HK-2 (cell line): ENCODE measurements around the gene AGRN.
"Not testable (repeated sequence)": the region's sequence is repeated elsewhere in the genome, so short reads cannot be mapped to it uniquely, and the experiment has no call there.

Experiments used
- DNase-seq: peaks from one replicate; pipeline ENCODE4 v3.0.0-alpha.2; 2018; ENCODE audit not compliant: unreplicated experiment

AGRN gene

DNA sequence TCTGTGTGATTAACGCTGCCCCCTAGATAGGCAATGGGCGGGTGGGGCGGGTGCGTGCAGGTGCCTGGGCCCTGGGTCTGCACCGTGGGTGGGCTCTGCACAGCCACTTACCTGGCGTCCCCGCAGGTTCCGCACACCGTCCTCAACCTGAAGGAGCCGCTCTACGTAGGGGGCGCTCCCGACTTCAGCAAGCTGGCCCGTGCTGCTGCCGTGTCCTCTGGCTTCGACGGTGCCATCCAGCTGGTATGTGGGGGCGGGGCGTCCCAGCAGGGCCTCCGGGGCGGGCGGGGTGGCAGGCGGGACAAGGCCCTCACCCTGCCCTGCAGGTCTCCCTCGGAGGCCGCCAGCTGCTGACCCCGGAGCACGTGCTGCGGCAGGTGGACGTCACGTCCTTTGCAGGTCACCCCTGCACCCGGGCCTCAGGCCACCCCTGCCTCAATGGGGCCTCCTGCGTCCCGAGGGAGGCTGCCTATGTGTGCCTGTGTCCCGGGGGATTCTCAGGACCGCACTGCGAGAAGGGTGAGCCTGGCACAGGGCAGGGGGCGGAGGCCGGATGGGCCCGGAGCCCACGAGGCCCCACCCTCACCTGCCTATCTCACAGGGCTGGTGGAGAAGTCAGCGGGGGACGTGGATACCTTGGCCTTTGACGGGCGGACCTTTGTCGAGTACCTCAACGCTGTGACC is 31.3 kb downstream of the AGRN start:
- DNase-seq = no peak

DNA sequence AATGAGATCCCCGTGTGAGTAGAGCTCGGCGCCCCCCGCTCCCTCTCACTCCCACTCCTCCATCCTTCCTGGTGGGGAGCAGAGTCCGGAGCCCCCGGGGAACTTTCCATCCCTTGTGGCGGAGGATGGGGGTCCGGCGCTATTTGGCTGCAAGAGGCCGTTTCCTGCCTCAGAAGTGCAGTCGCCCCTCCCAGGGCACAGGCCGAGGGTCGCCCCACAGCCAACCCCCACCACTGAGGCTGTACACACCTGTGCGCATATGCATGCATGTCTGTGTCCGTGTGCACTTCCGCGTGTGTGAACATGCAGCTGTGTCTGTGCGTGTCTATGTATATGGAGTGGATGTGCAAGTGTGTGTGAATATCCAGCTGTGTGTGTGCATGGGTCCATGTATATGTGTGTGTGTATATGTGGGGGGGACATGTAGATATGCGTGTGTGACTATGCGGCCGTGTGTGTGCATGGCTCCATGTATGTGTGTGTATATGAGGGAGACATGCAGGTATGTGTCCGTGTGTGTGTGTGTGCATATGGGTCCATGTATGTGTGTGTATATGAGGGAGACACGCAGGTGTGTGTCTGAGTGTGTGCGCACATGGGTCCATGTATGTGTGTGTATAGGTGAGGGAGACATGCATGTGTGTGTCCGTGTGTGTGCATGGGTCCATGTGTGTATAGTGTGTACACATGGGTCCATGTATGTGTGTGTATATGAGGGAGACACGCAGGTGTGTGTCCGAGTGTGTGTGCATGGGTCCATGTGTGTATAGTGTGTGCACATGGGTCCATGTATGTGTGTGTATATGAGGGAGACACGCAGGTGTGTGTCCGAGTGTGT is 32.3 kb downstream of the AGRN start:
- no peak for DNase-seq

DNA sequence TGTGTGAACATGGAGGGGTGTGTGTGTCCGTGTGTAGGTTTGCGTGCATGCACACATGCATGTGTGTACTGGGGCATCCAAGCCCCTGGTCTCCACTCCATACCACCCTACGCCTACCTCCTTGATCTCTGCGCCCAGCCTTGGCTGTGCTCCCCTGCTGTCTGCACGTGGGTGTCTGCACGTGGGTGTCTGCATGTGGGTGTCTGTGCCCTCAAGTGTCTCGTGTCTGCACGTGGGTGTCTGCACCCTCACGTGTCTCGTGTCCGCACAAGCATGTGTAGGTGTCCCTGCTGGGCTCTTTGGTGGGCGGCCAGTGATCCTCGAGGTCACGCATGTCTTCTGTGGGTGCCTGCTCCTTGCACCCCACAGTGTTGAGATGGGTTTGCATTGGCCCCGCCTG is 33.1 kb downstream of the AGRN start:
- no peak for DNase-seq

DNA sequence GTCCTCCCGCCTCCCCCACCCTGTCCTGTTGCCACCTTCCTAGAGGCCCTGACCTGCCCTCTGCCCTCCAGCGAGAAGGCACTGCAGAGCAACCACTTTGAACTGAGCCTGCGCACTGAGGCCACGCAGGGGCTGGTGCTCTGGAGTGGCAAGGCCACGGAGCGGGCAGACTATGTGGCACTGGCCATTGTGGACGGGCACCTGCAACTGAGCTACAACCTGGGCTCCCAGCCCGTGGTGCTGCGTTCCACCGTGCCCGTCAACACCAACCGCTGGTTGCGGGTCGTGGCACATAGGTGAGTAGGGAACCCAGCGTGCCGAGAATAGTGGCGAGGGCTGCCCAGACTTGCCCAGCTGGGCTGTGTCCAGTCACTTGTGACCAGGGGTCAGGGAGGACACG is 33.8 kb downstream of the AGRN start:
- no peak for DNase-seq

DNA sequence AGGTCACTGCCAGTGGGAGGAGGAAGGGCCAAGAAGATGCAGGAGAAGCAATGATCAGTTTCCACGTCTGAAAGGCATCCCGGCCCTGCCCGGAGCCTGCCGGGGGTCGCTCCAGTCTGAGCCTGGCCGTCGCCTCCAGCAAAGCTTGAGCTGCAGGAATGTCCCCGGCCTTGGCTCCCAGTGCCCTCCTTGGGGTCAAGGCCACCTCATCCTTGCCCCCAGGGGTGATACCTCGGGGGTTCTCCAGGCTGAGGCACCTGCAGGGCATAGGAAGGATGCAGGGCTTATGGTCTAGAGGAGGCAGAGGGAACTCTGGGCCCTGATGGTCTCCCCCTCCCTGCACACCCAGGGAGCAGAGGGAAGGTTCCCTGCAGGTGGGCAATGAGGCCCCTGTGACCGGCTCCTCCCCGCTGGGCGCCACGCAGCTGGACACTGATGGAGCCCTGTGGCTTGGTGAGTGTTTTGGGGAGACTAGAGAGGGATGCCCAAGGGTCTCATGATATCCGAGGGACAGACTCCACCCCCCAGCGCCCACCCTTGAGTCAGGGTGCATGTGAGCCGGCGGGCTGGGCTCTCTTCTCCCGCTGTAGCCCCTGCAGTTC is 34.3 kb downstream of the AGRN start:
- no peak for DNase-seq

DNA sequence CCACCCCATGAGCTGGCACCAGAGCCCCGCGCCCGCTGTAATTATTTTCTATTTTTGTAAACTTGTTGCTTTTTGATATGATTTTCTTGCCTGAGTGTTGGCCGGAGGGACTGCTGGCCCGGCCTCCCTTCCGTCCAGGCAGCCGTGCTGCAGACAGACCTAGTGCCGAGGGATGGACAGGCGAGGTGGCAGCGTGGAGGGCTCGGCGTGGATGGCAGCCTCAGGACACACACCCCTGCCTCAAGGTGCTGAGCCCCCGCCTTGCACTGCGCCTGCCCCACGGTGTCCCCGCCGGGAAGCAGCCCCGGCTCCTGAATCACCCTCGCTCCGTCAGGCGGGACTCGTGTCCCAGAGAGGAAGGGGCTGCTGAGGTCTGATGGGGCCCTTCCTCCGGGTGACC is 35.1 kb downstream of the AGRN start:
- DNase-seq = no peak

DNA sequence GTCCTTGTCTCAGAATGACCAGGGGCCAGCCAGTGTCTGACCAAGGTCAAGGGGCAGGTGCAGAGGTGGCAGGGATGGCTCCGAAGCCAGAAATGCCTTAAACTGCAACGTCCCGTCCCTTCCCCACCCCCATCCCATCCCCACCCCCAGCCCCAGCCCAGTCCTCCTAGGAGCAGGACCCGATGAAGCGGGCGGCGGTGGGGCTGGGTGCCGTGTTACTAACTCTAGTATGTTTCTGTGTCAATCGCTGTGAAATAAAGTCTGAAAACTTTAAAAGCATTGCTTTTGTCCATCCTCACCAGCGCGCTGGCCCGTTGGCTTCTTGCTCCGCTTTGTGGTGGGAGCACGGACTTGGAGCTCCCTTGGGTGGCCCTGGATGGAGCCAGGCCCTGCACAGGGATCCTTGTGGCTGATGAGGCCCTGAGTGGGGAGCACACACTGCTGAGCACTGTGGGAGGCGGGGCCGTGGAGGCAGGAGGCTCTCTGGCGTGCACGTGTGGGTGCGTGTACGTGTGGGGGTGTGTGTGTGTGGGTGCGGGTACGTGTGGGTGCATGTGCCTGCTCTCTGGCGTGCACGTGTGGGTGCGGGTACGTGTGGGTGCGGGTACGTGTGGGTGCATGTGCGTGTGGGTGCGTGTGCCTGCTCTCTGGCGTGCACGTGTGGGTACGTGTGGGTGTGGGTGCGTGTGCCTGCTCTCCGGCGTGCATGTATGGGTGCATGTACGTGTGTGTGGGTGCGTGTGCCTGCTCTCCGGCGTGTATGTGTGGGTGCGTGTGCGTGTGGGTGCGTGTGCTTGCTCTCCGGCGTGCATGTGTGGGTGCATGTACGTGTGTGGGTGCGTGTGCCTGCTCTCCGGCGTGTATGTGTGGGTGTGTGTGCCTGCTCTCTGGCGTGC is 36.2 kb downstream of the AGRN start:
- no peak for DNase-seq

DNA sequence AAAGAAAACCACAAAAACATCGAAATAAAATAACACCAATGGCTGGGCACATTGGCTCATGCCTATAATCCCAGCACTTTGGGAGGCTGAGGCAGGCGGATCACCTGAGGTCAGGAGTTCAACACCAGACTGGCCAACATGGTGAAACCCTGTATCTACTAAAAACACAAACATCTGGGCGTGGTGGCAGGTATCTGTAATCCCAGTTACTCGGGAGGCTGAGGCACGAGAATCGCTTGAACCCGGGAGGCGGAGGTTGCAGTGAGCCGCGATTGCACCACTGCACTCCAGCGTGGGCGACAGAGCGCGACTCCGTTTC is 37.8 kb downstream of the AGRN start:
- DNase-seq = not testable (repeated sequence)

DNA sequence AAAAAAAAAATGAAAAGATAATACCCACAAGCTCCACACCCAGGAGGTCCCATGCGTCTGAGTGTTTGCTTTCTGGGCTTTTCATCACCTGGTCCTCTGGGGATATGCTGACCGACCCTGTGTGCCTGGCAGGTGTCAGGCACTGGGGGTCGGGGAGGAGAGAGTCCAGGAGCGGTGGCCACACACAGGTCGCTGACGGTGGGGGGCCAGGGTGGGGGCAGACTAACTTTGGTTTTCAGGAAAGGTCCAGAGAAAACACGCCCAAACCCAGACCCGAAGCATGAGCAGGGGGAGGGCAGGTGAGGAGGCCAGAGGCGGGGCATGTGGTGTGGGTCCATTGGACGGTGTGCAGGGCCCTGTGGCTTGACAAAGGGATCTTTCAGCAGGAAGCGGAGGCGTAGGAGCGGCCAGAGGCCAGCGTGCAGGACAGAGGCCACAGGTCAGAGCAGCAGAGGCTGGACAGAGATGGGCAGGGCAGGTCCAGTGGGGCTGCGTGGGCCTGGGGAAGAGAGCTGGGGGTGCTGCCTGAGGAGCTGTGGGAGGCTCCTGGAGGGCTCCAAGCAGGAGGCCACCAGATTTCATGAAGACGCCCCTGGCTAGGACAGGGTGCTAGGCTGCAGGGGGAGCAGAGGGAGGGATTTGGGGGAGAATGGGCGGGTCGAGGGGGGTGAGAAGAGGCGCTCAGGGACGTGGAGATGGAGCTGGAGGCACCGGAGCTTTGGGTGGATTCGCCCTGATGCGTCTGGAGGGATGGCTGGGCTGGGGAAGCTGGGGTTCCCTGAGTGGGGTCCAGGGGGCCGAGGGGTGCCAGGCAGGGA is 38.4 kb downstream of the AGRN start:
- DNase-seq = peak; percentile 48

DNA sequence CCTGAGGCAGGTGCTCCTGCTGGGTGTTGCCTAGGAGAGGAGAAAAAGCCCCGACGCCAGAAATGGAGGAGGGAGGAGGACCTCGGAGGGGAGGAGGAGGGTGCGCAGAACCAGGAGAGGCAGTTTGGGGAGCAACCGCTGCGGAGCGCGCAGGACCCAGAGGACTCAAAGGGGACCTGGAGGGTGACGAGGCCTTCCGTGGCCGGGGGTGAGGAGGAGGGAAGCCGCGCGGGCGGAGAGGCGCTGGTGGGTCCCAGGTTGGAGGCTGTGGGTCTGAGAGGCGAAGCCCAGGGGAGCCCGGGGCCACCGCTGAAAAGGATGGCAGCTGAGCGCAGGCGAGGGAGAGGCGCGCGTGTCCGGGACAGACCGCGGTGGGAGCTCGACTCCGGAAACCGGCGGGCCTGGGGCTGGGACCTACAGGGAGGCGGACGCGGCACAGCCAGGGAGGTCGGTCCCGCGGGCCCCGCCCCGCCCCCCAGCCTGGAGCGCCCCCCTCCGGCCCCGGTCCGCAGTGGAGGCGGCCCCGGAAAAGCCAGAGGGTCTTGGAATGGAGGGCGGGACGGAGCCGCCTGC is 39.1 kb downstream of the AGRN start:
- peak; percentile 73 for DNase-seq

DNA sequence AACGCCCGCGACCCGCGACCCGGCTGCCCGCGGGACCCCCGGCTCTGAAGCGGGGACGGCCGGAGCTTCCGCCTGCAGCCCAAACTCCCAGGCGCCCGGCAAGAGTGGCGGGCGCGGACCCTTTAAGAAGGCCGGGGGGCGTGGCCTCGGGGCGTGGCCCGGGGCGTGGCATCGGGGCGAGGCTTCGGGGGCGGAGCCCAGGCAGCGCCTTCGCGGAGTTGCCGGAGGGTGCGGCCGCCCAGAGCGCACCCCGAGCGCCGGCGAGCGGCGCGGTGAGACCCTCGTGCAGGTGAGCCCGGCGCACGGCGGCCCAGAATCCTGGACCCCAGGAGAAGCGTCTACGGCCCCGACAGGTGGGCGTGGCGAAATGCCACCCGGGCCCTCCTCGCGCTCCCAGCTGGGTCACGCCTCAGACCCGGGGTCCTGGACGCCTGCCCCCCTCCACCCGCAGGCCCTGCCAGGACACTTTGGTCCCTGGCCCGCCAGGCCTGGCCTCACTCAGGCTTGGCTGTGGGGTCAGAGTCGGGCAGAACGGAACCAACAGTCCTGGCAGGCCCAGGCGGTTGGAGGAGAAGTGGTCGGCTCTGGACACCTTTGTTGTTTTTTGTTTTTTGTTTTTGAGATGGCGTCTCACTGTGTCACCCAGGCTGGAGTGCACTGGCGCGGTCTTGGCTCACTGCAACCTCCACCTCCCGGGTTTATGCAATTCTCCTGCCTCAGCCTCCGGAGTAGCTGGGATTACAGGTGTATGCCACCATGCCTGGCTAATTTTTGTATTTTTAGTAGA is 39.8 kb downstream of the AGRN start:
- peak; percentile 89 for DNase-seq

DNA sequence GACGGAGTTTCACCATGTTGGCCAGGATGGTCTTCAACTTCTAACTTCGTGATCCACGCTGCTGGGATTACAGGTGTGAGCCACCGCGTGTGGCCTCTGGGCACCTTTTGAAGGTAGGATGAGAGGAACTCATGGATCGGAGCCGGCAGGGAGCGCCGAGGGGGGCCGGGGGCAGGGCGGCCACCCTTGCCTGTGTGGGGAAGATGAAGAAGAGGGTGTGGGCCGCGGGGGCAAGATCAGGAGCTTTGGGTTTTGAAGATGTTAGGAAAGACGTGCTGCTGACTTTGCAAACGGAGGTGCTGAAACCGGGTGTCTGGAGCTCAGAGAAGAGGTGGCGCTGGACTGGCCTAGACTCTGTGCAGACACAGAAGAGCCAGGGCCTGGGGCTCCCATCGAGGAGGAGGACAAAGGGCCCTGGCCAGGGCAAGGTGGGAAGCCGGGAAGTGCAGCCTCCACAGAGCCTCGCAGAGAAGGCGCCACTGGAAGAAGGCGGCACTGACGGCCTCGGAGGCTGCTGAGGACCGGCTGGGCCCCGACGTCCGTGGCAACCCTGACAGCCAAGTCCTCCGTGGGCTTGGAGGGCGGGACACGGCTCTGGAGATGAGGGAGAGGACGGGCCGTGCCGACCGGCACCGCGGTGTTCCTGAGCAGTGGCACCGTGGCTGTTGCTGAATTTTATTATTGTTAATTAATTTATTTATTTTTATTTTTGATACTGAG is 40.5 kb downstream of the AGRN start:
- no peak for DNase-seq

DNA sequence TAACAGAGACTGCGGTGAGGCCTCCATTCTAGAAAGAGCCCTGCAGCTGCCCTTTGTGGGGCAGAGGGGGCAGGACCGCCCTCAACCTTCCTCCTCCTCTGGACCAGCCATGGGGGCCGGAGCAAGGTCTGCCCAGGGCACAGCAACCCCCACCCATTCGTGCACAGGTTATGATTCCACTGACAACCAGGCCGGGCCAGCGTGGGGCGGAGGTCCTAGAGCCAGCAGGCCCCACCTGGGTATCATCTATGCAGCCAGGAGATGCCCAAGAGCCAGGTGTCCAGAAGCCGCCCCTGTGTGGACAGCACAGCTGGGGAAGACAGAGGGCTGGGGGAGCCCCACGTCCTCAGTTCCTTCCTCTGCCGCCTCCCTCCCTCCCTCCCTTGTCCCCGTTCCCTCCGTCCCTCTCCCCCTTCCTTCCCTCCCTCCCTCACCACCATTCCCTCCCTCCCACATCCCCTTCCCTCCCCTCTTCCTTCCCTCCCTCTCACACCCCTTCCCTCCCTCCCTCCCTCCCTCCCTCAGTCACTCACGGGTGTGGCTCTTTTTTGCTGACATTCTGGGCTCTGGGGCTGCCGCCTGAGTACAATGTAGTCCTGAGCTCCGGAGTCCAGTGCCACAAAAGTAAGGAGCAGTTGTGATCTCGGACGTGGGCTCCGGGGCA is 41.9 kb downstream of the AGRN start:
- DNase-seq = no peak

DNA sequence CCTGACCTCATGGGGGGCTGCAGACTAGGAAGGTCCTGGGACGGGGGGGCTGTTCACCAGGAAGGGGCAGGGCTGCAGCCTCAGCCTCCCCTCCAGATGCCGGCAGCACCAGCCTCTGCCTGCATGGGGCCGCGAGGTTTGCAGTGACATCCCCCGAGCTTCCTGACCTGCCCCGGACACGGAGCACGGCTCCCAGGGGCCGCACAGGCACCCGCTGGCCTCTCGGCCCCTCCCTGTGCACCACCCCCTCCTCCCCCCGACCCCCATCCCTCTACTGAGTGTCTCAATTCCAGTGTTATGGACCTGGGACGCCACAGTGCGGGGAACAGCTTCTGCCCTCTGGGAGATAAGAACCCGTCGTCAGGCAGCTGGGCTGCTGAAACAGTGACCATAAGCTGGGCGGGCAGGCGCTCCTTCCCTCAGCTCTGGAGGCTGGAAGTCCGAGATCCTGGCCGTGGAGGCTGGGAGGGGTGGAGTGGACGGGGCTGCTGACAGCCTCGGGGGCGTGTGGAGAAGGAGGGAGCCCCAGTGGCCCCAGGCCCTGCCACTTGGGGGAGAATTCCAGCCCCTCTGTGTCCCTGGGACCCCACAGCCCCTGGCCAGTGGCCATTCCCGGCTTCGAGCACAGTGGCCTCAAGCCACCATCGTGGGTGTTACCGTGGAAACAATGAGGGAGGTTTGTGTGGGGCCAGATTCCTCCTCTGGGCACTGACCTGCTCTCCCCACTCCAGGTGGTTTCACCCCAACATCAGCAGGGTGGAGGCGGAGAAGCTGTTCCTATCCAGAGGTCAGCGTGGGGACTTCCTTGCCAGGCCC is 42.6 kb downstream of the AGRN start:
- no peak for DNase-seq

DNA sequence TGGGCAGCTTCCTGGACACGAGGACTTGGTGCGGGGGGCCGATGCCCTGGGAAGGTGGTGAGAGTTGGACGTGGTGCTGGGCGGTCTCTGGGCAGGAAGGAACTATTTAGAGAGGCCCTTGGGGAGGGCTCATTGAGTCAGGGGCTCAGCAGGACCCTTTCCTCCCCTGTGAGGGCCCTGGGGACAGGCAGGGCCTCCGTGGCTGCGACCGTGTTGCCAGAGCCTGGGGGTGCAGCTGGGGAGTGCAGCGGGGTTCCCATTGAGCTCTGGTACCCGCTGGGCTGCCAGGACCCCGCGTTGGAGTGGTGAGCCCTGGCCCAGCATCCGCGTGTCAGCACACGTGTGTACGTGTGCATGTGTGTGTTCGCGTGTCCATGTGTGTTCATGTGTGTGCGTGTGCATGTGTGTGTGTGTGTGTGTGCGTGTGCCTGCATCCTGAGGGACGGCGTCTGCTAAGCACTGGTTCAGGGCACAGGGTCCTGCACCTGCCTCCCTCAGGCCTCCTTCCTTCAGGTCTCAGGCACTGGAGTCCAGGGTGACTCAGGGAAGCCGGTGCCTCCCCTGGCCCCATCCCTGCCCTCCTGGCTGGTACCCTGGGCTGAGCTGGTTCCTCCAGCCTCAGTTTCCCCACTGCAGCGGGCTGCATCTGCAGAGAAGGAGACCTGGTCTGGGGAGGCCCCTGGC is 43.5 kb downstream of the AGRN start:
- no peak for DNase-seq

DNA sequence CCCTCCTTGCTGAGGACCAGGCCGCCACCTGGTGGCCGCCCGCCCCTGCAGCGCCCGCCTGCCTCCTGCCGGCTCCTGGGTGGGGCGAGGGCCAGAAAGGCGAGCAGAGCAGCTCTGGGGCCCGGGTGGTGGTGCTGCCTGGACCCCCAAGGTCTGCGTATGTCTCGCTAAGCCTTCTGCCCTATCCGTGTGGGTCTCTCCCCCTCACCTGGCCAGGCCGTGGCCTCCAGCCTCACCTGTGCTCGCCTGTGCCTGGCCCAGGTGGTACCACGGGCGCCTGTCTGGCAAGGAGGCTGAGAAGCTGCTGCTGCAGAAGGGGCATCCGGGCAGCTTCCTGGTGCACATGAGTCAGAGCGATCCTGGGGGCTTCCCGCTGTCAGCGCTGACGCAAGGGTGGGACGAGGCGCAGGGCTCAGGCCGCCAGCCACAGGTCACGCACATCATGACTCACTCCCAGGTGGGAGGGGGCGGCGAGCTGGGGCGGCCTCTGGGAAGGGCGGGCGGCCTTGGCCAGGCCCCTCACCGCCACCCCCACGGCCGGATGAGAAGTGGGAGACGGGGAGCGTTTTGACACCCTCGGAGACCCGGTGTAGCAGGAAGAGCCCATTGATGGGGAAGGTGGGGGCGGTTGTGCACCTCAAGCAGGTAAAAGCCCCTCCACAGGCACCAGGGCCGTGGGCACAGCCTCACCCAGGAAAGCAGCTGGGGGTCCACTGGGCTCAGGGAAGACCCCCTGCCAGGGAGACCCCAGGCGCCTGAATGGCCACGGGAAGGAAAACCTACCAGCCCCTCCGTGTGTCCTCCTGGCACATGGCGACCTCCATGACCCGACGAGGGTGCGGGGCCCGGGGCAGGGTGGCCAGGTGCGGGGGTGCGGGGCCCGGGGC is 44.3 kb downstream of the AGRN start:
- peak; percentile 97 for DNase-seq
